Measurements from ENCODE around the gene ZNF609.

The ZNF609 gene

GRCh38 chr15:64454282-64454681 lies 6.1 kb upstream of the ZNF609 start:
- TF ChIP-seq PAX5 (IDR thresholded peaks at IDR 0.05; ENCODE audit: insufficient read depth, low read length, severe bottlenecking): no peak
- no peak for TF ChIP-seq SPI1 (IDR thresholded peaks at IDR 0.05; ENCODE audit: low read depth, low read length)
- no peak for TF ChIP-seq POU2F2 (IDR thresholded peaks at IDR 0.05; ENCODE audit: low read depth, low read length)
- TF ChIP-seq TAF1 (IDR thresholded peaks at IDR 0.05; ENCODE audit: low read depth, low read length): no peak
- TF ChIP-seq POLR2A (IDR thresholded peaks at IDR 0.05; ENCODE audit: low read depth, low read length): no peak
- no peak for TF ChIP-seq POLR2AphosphoS5 (IDR thresholded peaks at IDR 0.05; ENCODE audit: low read depth, low read length)
- no peak for FAIRE-seq
- no peak for DNase-seq (ENCODE audit: insufficient read length, low spot score)

- DNase-seq (ENCODE audit: insufficient read length, low spot score) (no peak), FAIRE-seq (peak; percentile 54)
- TF ChIP-seq POLR2AphosphoS5 (IDR thresholded peaks at IDR 0.05; ENCODE audit: low read depth, low read length) (no peak), SPI1 (IDR thresholded peaks at IDR 0.05; ENCODE audit: low read depth, low read length) (no peak), PAX5 (IDR thresholded peaks at IDR 0.05; ENCODE audit: insufficient read depth, low read length, severe bottlenecking) (peak; percentile 11), POLR2A (IDR thresholded peaks at IDR 0.05; ENCODE audit: low read depth, low read length) (no peak), TAF1 (IDR thresholded peaks at IDR 0.05; ENCODE audit: low read depth, low read length) (no peak), POU2F2 (IDR thresholded peaks at IDR 0.05; ENCODE audit: low read depth, low read length) (0 out of 2 replicates have a peak, but pooled peaks have one; percentile 42)
Measured at GRCh38 chr15:64455961-64456371, 4.4 kb upstream of the ZNF609 start.

- FAIRE-seq (no peak), DNase-seq (ENCODE audit: insufficient read length, low spot score) (no peak)
- TF ChIP-seq TAF1 (IDR thresholded peaks at IDR 0.05; ENCODE audit: low read depth, low read length) (no peak), POLR2A (IDR thresholded peaks at IDR 0.05; ENCODE audit: low read depth, low read length) (no peak), POU2F2 (IDR thresholded peaks at IDR 0.05; ENCODE audit: low read depth, low read length) (no peak), POLR2AphosphoS5 (IDR thresholded peaks at IDR 0.05; ENCODE audit: low read depth, low read length) (no peak), PAX5 (IDR thresholded peaks at IDR 0.05; ENCODE audit: insufficient read depth, low read length, severe bottlenecking) (no peak), SPI1 (IDR thresholded peaks at IDR 0.05; ENCODE audit: low read depth, low read length) (0 out of 2 replicates have a peak, but pooled peaks have one; percentile 12)
Measured at GRCh38 chr15:64456634-64457108, 3.7 kb upstream of the ZNF609 start.

GRCh38 chr15:64459066-64459781 lies 1.2 kb upstream of the ZNF609 start:
- DNase-seq (ENCODE audit: insufficient read length, low spot score) (no peak), FAIRE-seq (peak; percentile 26)
- TF ChIP-seq POU2F2 (IDR thresholded peaks at IDR 0.05; ENCODE audit: low read depth, low read length) (no peak), SPI1 (IDR thresholded peaks at IDR 0.05; ENCODE audit: low read depth, low read length) (no peak)

GRCh38 chr15:64460724-64461720 lies 644 bp downstream of the ZNF609 start:
- peak; percentile 42 for DNase-seq (ENCODE audit: insufficient read length, low spot score)

GRCh38 chr15:64461721-64462162 lies 1.4 kb downstream of the ZNF609 start:
- no peak for TF ChIP-seq POU2F2 (IDR thresholded peaks at IDR 0.05; ENCODE audit: low read depth, low read length)
- TF ChIP-seq POLR2A (IDR thresholded peaks at IDR 0.05; ENCODE audit: low read depth, low read length): no peak
- TF ChIP-seq POLR2AphosphoS5 (IDR thresholded peaks at IDR 0.05; ENCODE audit: low read depth, low read length): 0 out of 2 replicates have a peak, but pooled peaks have one; percentile 5
- TF ChIP-seq TAF1 (IDR thresholded peaks at IDR 0.05; ENCODE audit: low read depth, low read length): no peak
- no peak for DNase-seq (ENCODE audit: insufficient read length, low spot score)
- FAIRE-seq: no peak

More at GRCh38 chr15:64460724-64461720, 644 bp downstream of the ZNF609 start:
- TF ChIP-seq PAX5 (IDR thresholded peaks at IDR 0.05; ENCODE audit: insufficient read depth, low read length, severe bottlenecking) (no peak), TAF1 (IDR thresholded peaks at IDR 0.05; ENCODE audit: low read depth, low read length) (no peak), POU2F2 (IDR thresholded peaks at IDR 0.05; ENCODE audit: low read depth, low read length) (no peak), POLR2AphosphoS5 (IDR thresholded peaks at IDR 0.05; ENCODE audit: low read depth, low read length) (peak; percentile 33; the same call in 1 of the 2 replicates), POLR2A (IDR thresholded peaks at IDR 0.05; ENCODE audit: low read depth, low read length) (peak; percentile 31; the same call in 1 of the 2 replicates), SPI1 (IDR thresholded peaks at IDR 0.05; ENCODE audit: low read depth, low read length) (no peak)
- peak; percentile 87 for FAIRE-seq

- FAIRE-seq (no peak), DNase-seq (ENCODE audit: insufficient read length, low spot score) (no peak)
- no peak for TF ChIP-seq PAX5 (IDR thresholded peaks at IDR 0.05; ENCODE audit: insufficient read depth, low read length, severe bottlenecking)
- no peak for TF ChIP-seq SPI1 (IDR thresholded peaks at IDR 0.05; ENCODE audit: low read depth, low read length)
- TF ChIP-seq POU2F2 (IDR thresholded peaks at IDR 0.05; ENCODE audit: low read depth, low read length): no peak
- no peak for TF ChIP-seq POLR2A (IDR thresholded peaks at IDR 0.05; ENCODE audit: low read depth, low read length)
- no peak for TF ChIP-seq POLR2AphosphoS5 (IDR thresholded peaks at IDR 0.05; ENCODE audit: low read depth, low read length)
- no peak for TF ChIP-seq TAF1 (IDR thresholded peaks at IDR 0.05; ENCODE audit: low read depth, low read length)
Measured at GRCh38 chr15:64462492-64462891, 2.1 kb downstream of the ZNF609 start.

GRCh38 chr15:64464276-64465005 lies 4.1 kb downstream of the ZNF609 start:
- TF ChIP-seq POLR2A (IDR thresholded peaks at IDR 0.05; ENCODE audit: low read depth, low read length) (no peak), TAF1 (IDR thresholded peaks at IDR 0.05; ENCODE audit: low read depth, low read length) (no peak), PAX5 (IDR thresholded peaks at IDR 0.05; ENCODE audit: insufficient read depth, low read length, severe bottlenecking) (no peak), POLR2AphosphoS5 (IDR thresholded peaks at IDR 0.05; ENCODE audit: low read depth, low read length) (no peak), POU2F2 (IDR thresholded peaks at IDR 0.05; ENCODE audit: low read depth, low read length) (no peak), SPI1 (IDR thresholded peaks at IDR 0.05; ENCODE audit: low read depth, low read length) (no peak)
- FAIRE-seq (peak; percentile 33), DNase-seq (ENCODE audit: insufficient read length, low spot score) (no peak)
